H1 (cell line): Measurements from ENCODE around the gene WDR27. TPM values are rescaled to one million over a fixed set of nuclear protein-coding genes. Genes with fewer than 3 reads are reported as not detected.

Source experiments
- CTCF ChIA-PET: fragments of 300-600 bp; sonication (Branson Sonifier 250); formaldehyde crosslinking; loops from one replicate; lab custom pipeline; 2021; ENCODE audit not compliant: partially characterized antibody; lab: Charles Lee
- POLR2A ChIA-PET: fragments of 300-600 bp; sonication (Branson Sonifier 250); formaldehyde crosslinking; loops from one replicate; lab custom pipeline; 2021; ENCODE audit warnings: inconsistent platforms; ENCODE audit not compliant: partially characterized antibody; lab: Charles Lee
- DNase-seq, 2 experiments: peaks; one replicate each; pipeline versions ENCODE4 v3.0.0 to v3.0.0-alpha.2; 2010 to 2022; ENCODE audit warnings: low spot score in 2 of 2, low read depth in 1 of 2, mixed read lengths in 1 of 2
- FAIRE-seq: peaks from 2 replicates; lab custom pipeline; 2011; peaks lifted over from hg19 to GRCh38; lab: Jason Lieb, UNC
- H2AFZ ChIP-seq: 2 replicates; pipeline ENCODE4 v1.8.1; 2012; ENCODE audit warnings: low read length, inconsistent platforms
- H2AK5ac ChIP-seq: 2 replicates; pipeline ENCODE4 v1.6.1; 2013; ENCODE audit warnings: low read depth, low read length
- H2BK120ac ChIP-seq: replicated peaks from 2 replicates; pipeline ENCODE3; 2013; ENCODE audit warnings: low read depth, low read length, inconsistent platforms
- H2BK12ac ChIP-seq: 2 replicates; pipeline ENCODE4 v1.6.1; 2013; ENCODE audit warnings: low read depth, low read length
- H2BK15ac ChIP-seq: 2 replicates; pipeline ENCODE4 v1.6.1; 2013; ENCODE audit warnings: low read length
- H2BK20ac ChIP-seq: 2 replicates; pipeline ENCODE4 v1.6.1; 2013; ENCODE audit warnings: low read length
- H2BK5ac ChIP-seq: 2 replicates; pipeline ENCODE4 v1.6.1; 2013; ENCODE audit warnings: low read depth, low read length
- H3K14ac ChIP-seq: 2 replicates; pipeline ENCODE4 v1.6.1; 2013; ENCODE audit warnings: inconsistent platforms; ENCODE audit not compliant: insufficient read length
- H3K18ac ChIP-seq: 2 replicates; pipeline ENCODE4 v1.6.1; 2013; ENCODE audit warnings: low read length; ENCODE audit errors: extremely low read depth
- H3K23ac ChIP-seq: 2 replicates; pipeline ENCODE4 v1.6.1; 2013; ENCODE audit warnings: inconsistent platforms; ENCODE audit not compliant: insufficient read length
- H3K23me2 ChIP-seq: 2 replicates; pipeline ENCODE4 v1.6.1; 2013; ENCODE audit warnings: low read depth, low read length
- H3K27ac ChIP-seq: 2 replicates; pipeline ENCODE4 v1.6.1; 2011; ENCODE audit warnings: low read depth, low read length, inconsistent platforms
- H3K27me3 ChIP-seq, 4 experiments: replicated peaks in 1 of 4; 1 replicate in 1 of 4; 2 replicates in 3 of 4; pipeline versions ENCODE4 v1.6.1 to v1.8.1; 2011 to 2013; ENCODE audit warnings: low read length in 3 of 4, mild to moderate bottlenecking in 3 of 4, inconsistent platforms in 2 of 4, mixed read lengths in 2 of 4, moderate library complexity in 1 of 4; ENCODE audit not compliant: control insufficient read depth in 3 of 4, insufficient read depth in 3 of 4; ENCODE audit errors: extremely low read depth in 1 of 4
- H3K36me3 ChIP-seq, 4 experiments: 2 replicates each; pipeline versions ENCODE4 v1.6.1 to v1.8.1; 2011 to 2013; ENCODE audit warnings: mild to moderate bottlenecking in 4 of 4, low read length in 3 of 4, moderate library complexity in 2 of 4, control low read depth in 1 of 4, inconsistent platforms in 1 of 4; ENCODE audit not compliant: insufficient read depth in 4 of 4, control insufficient read depth in 2 of 4
- H3K4ac ChIP-seq: replicated peaks from 2 replicates; pipeline ENCODE3; 2013; ENCODE audit warnings: low read length, low read depth, mixed read lengths, inconsistent platforms; ENCODE audit not compliant: insufficient read length
- H3K4me1 ChIP-seq, 4 experiments: replicated peaks in 1 of 4; 1 replicate in 1 of 4; 2 replicates in 3 of 4; pipeline versions ENCODE4 v1.6.1 to v1.8.1; 2011 to 2013; ENCODE audit warnings: low read length in 3 of 4, inconsistent platforms in 2 of 4, mixed read lengths in 1 of 4; ENCODE audit not compliant: insufficient read depth in 4 of 4, control insufficient read depth in 3 of 4
- H3K4me2 ChIP-seq, 2 experiments: 2 replicates each; pipeline versions ENCODE4 v1.6.1 to v1.8.1; 2011 to 2013; ENCODE audit warnings: low read depth in 2 of 2, low read length in 2 of 2, control low read depth in 1 of 2, inconsistent platforms in 1 of 2, mild to moderate bottlenecking in 1 of 2; ENCODE audit not compliant: insufficient read depth in 1 of 2
- H3K4me3 ChIP-seq, 4 experiments: fragments of 200-600, 300-600 bp in 1 of 4; sonication (generic), shearing (Covaris generic), sonication (Bioruptor Twin) in 1 of 4; 2 replicates each; pipeline versions ENCODE4 v1.5.1 to v1.8.1; 2011 to 2016; ENCODE audit warnings: low read length in 4 of 4, low read depth in 3 of 4, control low read depth in 2 of 4, inconsistent platforms in 2 of 4, mild to moderate bottlenecking in 2 of 4, mixed read lengths in 1 of 4, moderate library complexity in 1 of 4; ENCODE audit not compliant: insufficient read depth in 2 of 4; ENCODE audit errors: extremely low read depth in 1 of 4
- H3K56ac ChIP-seq: replicated peaks from 2 replicates; pipeline ENCODE3; 2013; ENCODE audit warnings: low read depth, mild to moderate bottlenecking, mixed read lengths, low read length, inconsistent platforms; ENCODE audit not compliant: insufficient read length
- H3K79me1 ChIP-seq: 2 replicates; pipeline ENCODE4 v1.6.1; 2013; ENCODE audit warnings: low read depth, low read length, control low read depth
- H3K79me2 ChIP-seq, 2 experiments: 2 replicates each; pipeline versions ENCODE4 v1.6.1 to v1.8.1; 2012 to 2013; ENCODE audit warnings: low read length in 2 of 2, mild to moderate bottlenecking in 2 of 2, inconsistent platforms in 1 of 2; ENCODE audit not compliant: insufficient read depth in 2 of 2, control insufficient read depth in 1 of 2
- H3K9ac ChIP-seq, 4 experiments: replicated peaks in 1 of 4; 1 replicate in 1 of 4; 2 replicates in 3 of 4; pipeline versions ENCODE4 v1.6.1 to v1.8.1; 2011 to 2013; ENCODE audit warnings: low read depth in 3 of 4, low read length in 3 of 4, control low read depth in 2 of 4, mild to moderate bottlenecking in 2 of 4, moderate library complexity in 2 of 4, inconsistent platforms in 1 of 4; ENCODE audit errors: extremely low read depth in 1 of 4
- H3K9me3 ChIP-seq, 2 experiments: 2 replicates each; pipeline versions ENCODE4 v1.6.1 to v1.8.1; 2012 to 2013; ENCODE audit warnings: mild to moderate bottlenecking in 2 of 2, moderate library complexity in 2 of 2, control low read depth in 1 of 2, inconsistent platforms in 1 of 2, low read depth in 1 of 2, low read length in 1 of 2, mixed read lengths in 1 of 2; ENCODE audit not compliant: insufficient read depth in 2 of 2
- H4K20me1 ChIP-seq, 2 experiments: replicated peaks in 1 of 2; 2 replicates each; pipeline versions ENCODE3 to v1.8.1; 2011 to 2013; ENCODE audit warnings: inconsistent platforms in 2 of 2, low read length in 2 of 2, mild to moderate bottlenecking in 1 of 2; ENCODE audit not compliant: insufficient read depth in 2 of 2, control insufficient read depth in 1 of 2
- H4K5ac ChIP-seq: 2 replicates; pipeline ENCODE4 v1.6.1; 2013; ENCODE audit warnings: low read length, low read depth, mixed read lengths, inconsistent platforms; ENCODE audit not compliant: insufficient read length
- H4K8ac ChIP-seq: 2 replicates; pipeline ENCODE4 v1.8.0; 2013; ENCODE audit warnings: mild to moderate bottlenecking, moderate library complexity, low read length, inconsistent platforms; ENCODE audit not compliant: insufficient read depth; ENCODE audit errors: extremely low read depth
- H4K91ac ChIP-seq: replicated peaks from 2 replicates; pipeline ENCODE3; 2013; ENCODE audit warnings: low read length, mixed read lengths, inconsistent platforms; ENCODE audit not compliant: insufficient read length
- SUZ12 ChIP-seq: fragments of 200-600 bp; sonication (generic); IDR thresholded peaks from 2 replicates; pipeline ENCODE4 v1.6.1; 2012; ENCODE audit warnings: mild to moderate bottlenecking, inconsistent platforms, low read length, moderate library complexity, mixed read lengths
- WGBS, 2 experiments: shearing (Covaris generic) in 1 of 2; methylation state at CpG; one replicate each; pipeline versions ENCODE4 v1.1.6 to v1.1.7; 2013 to 2015; ENCODE audit warnings: low lambda C conversion rate in 2 of 2, mixed read lengths in 2 of 2, inconsistent platforms in 1 of 2, low coverage in 1 of 2, missing lambda C conversion rate in 1 of 2; ENCODE audit not compliant: insufficient replicate concordance in 2 of 2, insufficient coverage in 1 of 2, insufficient read length in 1 of 2; ENCODE audit errors: extremely low coverage in 1 of 2, missing lambda C conversion rate in 1 of 2; 5-methylcytosine and 5-hydroxymethylcytosine counted together
- polyA plus RNA-seq, 7 experiments: library from polyadenylated mRNA; depleted of rRNA in 3 of 7; stranded (reverse) in 5 of 7; unstranded in 2 of 7; fragments of >200 nt in 5 of 7; fragments of 200-250 nt in 2 of 7; gene quantifications; 1 replicate in 5 of 7; 2 replicates in 1 of 7; 4 replicates in 1 of 7; pipeline versions ENCODE4 v1.2.1 to v1.2.3, GENCODE V29; 2011 to 2013; ENCODE audit warnings: missing spikeins in 2 of 7, mixed read lengths in 2 of 7
- total RNA-seq: library from RNA; stranded (reverse); fragmentation: NEBNext Ultra II Directional; extraction: Animal tissue kit (Norgen Biotek cat#: 25700); gene quantifications from 2 replicates; pipeline ENCODE4 v1.2.1, GENCODE V29; 2021

Gene WDR27
- total and polyA plus RNA-seq, 2 of the 8 experiments (the other 6 are each of a cell fraction or from before 2014, with no cell fraction given): 53.6 to 68.6 TPM

- no peaks in the 10 kb centered on the region for H3K79me1 ChIP-seq
- TF ChIP-seq SUZ12: no peak
- no peak overlapping the region for H2BK15ac ChIP-seq
- H3K79me2 ChIP-seq: no peaks in the 10 kb centered on the region
- no peaks in the 10 kb centered on the region for H3K27me3 ChIP-seq
- H2BK120ac ChIP-seq: no peak overlapping the region
- no peak overlapping the region for H4K91ac ChIP-seq
- H3K23ac ChIP-seq: no peak overlapping the region
- H3K9me3 ChIP-seq: peaks cover 3 to 8% of the 10 kb centered on the region in 2 experiments; a peak in 2 of 4 replicates
- ChIA-PET CTCF (no interaction called here), POLR2A (no interaction called here)
- no peak overlapping the region for H3K14ac ChIP-seq
- no peak overlapping the region for H3K9ac ChIP-seq
- H3K4me3 ChIP-seq: no peak overlapping the region
- H3K23me2 ChIP-seq: no peaks in the 10 kb centered on the region; the same call in 1 of the 2 replicates
- no peak overlapping the region for H3K18ac ChIP-seq
- H3K4ac ChIP-seq: peak overlapping the region; percentile 23
- no peaks in the 10 kb centered on the region for H3K4me1 ChIP-seq
- DNase-seq (no peak), FAIRE-seq (no peak)
- WGBS, 2 experiments: 78% methylated on average over 1 of the region's 1 CpG; no CpG with 5 or more reads in 1 of the 2 experiments
- no peak overlapping the region for H4K8ac ChIP-seq
- no peak overlapping the region for H3K4me2 ChIP-seq
- H2AK5ac ChIP-seq: no peak overlapping the region
- H3K36me3 ChIP-seq: peaks cover 0 to 8% (median 0%) of the 10 kb centered on the region in 4 experiments; a peak in 1 of 8 replicates
- no peak overlapping the region for H2BK12ac ChIP-seq
- H2BK5ac ChIP-seq: no peak overlapping the region
- H4K5ac ChIP-seq: no peak overlapping the region
- no peak overlapping the region for H3K56ac ChIP-seq
- no peak overlapping the region for H3K27ac ChIP-seq
- H2AFZ ChIP-seq: no peak overlapping the region
- no peaks in the 10 kb centered on the region for H4K20me1 ChIP-seq
- no peak overlapping the region for H2BK20ac ChIP-seq
These were observed 171.1 kb downstream of the WDR27 start for GRCh38 chr6:169530752-169531123.
